OCI-LY7 (cell line): ENCODE data around the gene KRTAP16-1. TPM values are rescaled to one million over a fixed set of nuclear protein-coding genes. Genes with fewer than 3 reads are reported as not detected.
A peak's percentile ranks its signal among the peaks of the same experiment; 100 is the strongest.

Experiments used
- BruUV-seq: library from RNA; stranded (reverse); fragments of 400-500 nt; replicated peaks from 2 replicates; lab custom pipeline; 2021; lab: Mats Ljungman, UMichigan
- CTCF ChIA-PET: fragments of 300-600 bp; sonication (Branson Sonifier 250); formaldehyde crosslinking; loops from one replicate; lab custom pipeline; 2022; ENCODE audit warnings: antibody characterized with exemption; ENCODE audit not compliant: unreplicated experiment; lab: Charles Lee
- POLR2A ChIA-PET: fragments of 300-600 bp; sonication (Branson Sonifier 250); formaldehyde crosslinking; loops from one replicate; lab custom pipeline; 2022; ENCODE audit warnings: antibody characterized with exemption; lab: Charles Lee
- DNase-seq: peaks from one replicate; pipeline ENCODE4 v3.0.0-alpha.2; 2015; ENCODE audit warnings: low spot score
- H2AFZ ChIP-seq: fragments of 200-600 bp; sonication (generic), shearing (Covaris generic); 2 replicates; pipeline ENCODE4 v1.6.1; 2014; ENCODE audit warnings: mild to moderate bottlenecking, antibody characterized with exemption, low read length, moderate library complexity
- H3K27ac ChIP-seq: fragments of 200-600 bp; sonication (generic); 2 replicates; pipeline ENCODE4 v1.5.1; 2014; ENCODE audit warnings: mixed run types, low read depth, mild to moderate bottlenecking, moderate library complexity, low read length, inconsistent platforms; ENCODE audit not compliant: poor library complexity, severe bottlenecking
- H3K36me3 ChIP-seq: fragments of 200-600 bp; sonication (generic); 2 replicates; pipeline ENCODE4 v1.6.1; 2014; ENCODE audit warnings: mild to moderate bottlenecking, antibody characterized with exemption, low read length, moderate library complexity, mixed read lengths; ENCODE audit not compliant: insufficient read depth
- H3K4me1 ChIP-seq: fragments of 200-600 bp; sonication (generic); 2 replicates; pipeline ENCODE4 v1.5.1; 2014; ENCODE audit warnings: mild to moderate bottlenecking, low read length; ENCODE audit not compliant: insufficient read depth, poor library complexity, severe bottlenecking
- H3K4me2 ChIP-seq: fragments of 200-600 bp; sonication (generic); 2 replicates; pipeline ENCODE4 v1.6.1; 2014; ENCODE audit warnings: mild to moderate bottlenecking, low read length
- H3K4me3 ChIP-seq: fragments of 200-600 bp; sonication (generic); 2 replicates; pipeline ENCODE4 v1.5.1; 2014; ENCODE audit warnings: mild to moderate bottlenecking, low read depth, low read length; ENCODE audit not compliant: poor library complexity, severe bottlenecking
- H3K79me2 ChIP-seq: fragments of 200-600 bp; sonication (generic); 2 replicates; pipeline ENCODE4 v1.6.1; 2016; ENCODE audit warnings: low read depth, mild to moderate bottlenecking, low read length, moderate library complexity, mixed read lengths; ENCODE audit not compliant: insufficient read depth
- H3K9me2 ChIP-seq: fragments of 200-600 bp; sonication (generic); 2 replicates; pipeline ENCODE4 v1.6.1; 2016; ENCODE audit warnings: mild to moderate bottlenecking, low read length, mixed read lengths; ENCODE audit not compliant: insufficient read depth
- H3K9me3 ChIP-seq: fragments of 200-600 bp; sonication (generic); 2 replicates; pipeline ENCODE4 v1.6.1; 2014; ENCODE audit warnings: mild to moderate bottlenecking, mixed run types, low read length, mixed read lengths
- H4K20me1 ChIP-seq: fragments of 200-600 bp; sonication (generic); 2 replicates; pipeline ENCODE4 v1.6.1; 2014; ENCODE audit warnings: mild to moderate bottlenecking, antibody characterized with exemption, low read length, moderate library complexity, mixed read lengths; ENCODE audit not compliant: insufficient read depth
- CTCF ChIP-seq: fragments of 200-600 bp; sonication (generic); conservative IDR thresholded peaks from 2 replicates; pipeline ENCODE4 v1.5.1; 2014; ENCODE audit warnings: mild to moderate bottlenecking, antibody characterized with exemption, low read length, moderate library complexity, mixed read lengths
- EZH2phosphoT487 ChIP-seq: fragments of 200-600 bp; sonication (generic); IDR thresholded peaks from 2 replicates; pipeline ENCODE4 v1.6.1; 2018; ENCODE audit warnings: low read depth, borderline replicate concordance, mild to moderate bottlenecking, mixed run types, antibody characterized with exemption, low read length, moderate library complexity, mixed read lengths
- intact Hi-C: fragments of 100-400 bp; cut with micrococcal nuclease; formaldehyde crosslinking; loops from one replicate; pipeline ENCODE4 v1.10.0; 2022; ENCODE audit not compliant: unreplicated experiment
- total RNA-seq, 2 experiments: library from RNA; depleted of rRNA in 1 of 2; stranded (reverse); fragments of >200 nt in 1 of 2; shearing (Covaris generic) in 1 of 2; gene quantifications; 2 replicates each; pipeline ENCODE4 v1.2.3, GENCODE V29; 2014 to 2022

KRTAP16-1 gene
- total RNA-seq, 2 experiments from 2014 or later = not detected

- intact Hi-C loops = loop anchor here (2.0 to 10.0 kb wide), 3 partner anchors 342 to 518 kb away; no protein-coding TSS in a partner anchor
- no peak overlapping the region for H3K4me3 ChIP-seq
- BruUV-seq = no TSS peak
- no peak for DNase-seq
- H4K20me1 ChIP-seq = no peaks in the 10 kb centered on the region
- H3K4me1 ChIP-seq = no peaks in the 10 kb centered on the region
- H3K27ac ChIP-seq = no peak overlapping the region
- no peaks in the 10 kb centered on the region for H3K9me3 ChIP-seq
- CTCF ChIA-PET = no interaction called here
- H3K4me2 ChIP-seq = no peak overlapping the region
- H2AFZ ChIP-seq = no peak overlapping the region
- H3K79me2 ChIP-seq = no peaks in the 10 kb centered on the region
- no peak for TF ChIP-seq CTCF
- TF ChIP-seq EZH2phosphoT487 = no peak
- H3K9me2 ChIP-seq = no peaks in the 10 kb centered on the region
- POLR2A ChIA-PET = no interaction called here
- no peaks in the 10 kb centered on the region for H3K36me3 ChIP-seq
Observed at GRCh38 chr17:41322903-41323895, 14.1 kb upstream of the KRTAP16-1 start.

DNA sequence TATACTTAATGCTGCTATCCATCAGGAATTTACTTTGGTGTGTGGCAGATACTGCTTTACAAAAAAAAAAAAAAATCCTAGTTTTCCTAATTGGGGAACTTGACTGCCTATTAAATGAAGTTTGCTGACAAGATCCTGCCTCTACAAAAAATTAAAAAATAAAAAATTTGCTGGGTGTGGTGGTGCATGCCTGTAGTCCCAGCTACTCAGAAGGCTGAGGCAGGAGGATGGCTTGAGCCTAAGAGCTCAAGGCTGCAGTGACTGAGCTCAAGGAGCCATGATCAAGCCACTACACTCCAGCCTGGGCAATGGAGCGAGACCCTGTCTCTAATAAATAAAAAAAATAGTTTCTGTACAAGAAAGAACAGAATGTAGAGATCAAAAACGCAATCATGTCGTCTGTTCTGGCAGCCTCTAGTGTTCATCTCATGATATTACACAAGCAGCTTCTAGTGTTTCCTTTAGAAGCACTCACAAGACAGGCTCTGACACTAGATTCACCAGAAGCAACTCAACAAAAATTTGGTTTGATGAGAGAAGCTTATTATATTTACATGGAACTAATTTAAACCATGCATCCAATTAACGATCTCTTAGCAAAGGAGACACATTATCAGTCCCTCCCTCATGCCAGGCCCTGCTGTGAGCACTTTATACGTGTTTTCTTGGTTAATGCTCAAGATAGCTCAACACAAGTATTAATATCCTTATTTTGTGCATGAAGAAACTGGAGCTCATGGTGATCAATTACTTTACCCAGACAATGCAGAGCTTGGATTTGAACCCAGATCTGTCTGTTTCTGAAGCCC is 13.2 kb upstream of the KRTAP16-1 start:
- no peaks in the 10 kb centered on the region for H3K9me3 ChIP-seq
- no peak overlapping the region for H3K4me3 ChIP-seq
- intact Hi-C loops = loop anchor here (2.0 to 10.0 kb wide), 3 partner anchors 343 to 517 kb away; no protein-coding TSS in a partner anchor
- DNase-seq = peak; percentile 46
- no peak overlapping the region for H3K27ac ChIP-seq
- no peaks in the 10 kb centered on the region for H3K4me1 ChIP-seq
- no peak overlapping the region for H3K4me2 ChIP-seq
- no TSS peak for BruUV-seq
- no peaks in the 10 kb centered on the region for H4K20me1 ChIP-seq
- ChIA-PET CTCF (no interaction called here), POLR2A (no interaction called here)
- no peaks in the 10 kb centered on the region for H3K36me3 ChIP-seq
- H2AFZ ChIP-seq = no peak overlapping the region
- TF ChIP-seq CTCF (peak; percentile 80), EZH2phosphoT487 (no peak)
- no peaks in the 10 kb centered on the region for H3K9me2 ChIP-seq
- no peaks in the 10 kb centered on the region for H3K79me2 ChIP-seq
